ENCODE data around the gene NPLOC4. TPM values are rescaled to one million over a fixed set of nuclear protein-coding genes. Genes with fewer than 3 reads are reported as not detected.

Gene NPLOC4
- total and polyA plus RNA-seq, 2 donors (not counting 1 experiment from before 2014, with no cell fraction given) = 70.2 to 101 TPM

DNA sequence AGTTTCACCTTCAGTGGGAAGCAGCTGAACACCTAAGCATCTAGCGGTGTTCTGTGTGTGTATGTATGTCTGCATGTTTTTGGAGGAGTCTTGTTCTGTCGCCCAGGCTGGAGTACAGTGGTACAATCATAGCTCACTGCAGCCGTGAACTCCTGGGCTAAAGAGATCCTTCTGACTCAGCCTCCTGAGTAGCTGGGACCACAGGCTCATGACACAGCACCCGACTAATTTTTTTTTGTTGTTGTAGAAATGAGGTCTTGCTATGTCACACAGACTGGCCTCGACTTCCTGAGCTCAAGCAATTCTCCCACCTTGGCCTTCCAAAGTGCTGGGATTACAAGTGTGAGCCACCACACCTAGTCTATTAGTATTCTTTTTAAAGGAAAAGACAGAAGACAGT is 54.6 kb downstream of the NPLOC4 start:
- no peaks in the 10 kb centered on the region for H3K27me3 Mint-ChIP-seq
- H3K9me3 Mint-ChIP-seq (ENCODE audit: insufficient read depth) = no peaks in the 10 kb centered on the region
- H3K4me3 Mint-ChIP-seq = no peak overlapping the region
- Histone ChIP-seq H3K4me2 (replicated peaks; ENCODE audit: low read depth, low read length, poor library complexity, severe bottlenecking) (no peak overlapping the region), H3K79me2 (ENCODE audit: control insufficient read depth, insufficient read depth, low read length) (peaks cover 61% of the 10 kb centered on the region), H3K27ac (ENCODE audit: low read length in 2 of 2) (no peak overlapping the region), H3K4me1 (ENCODE audit: control insufficient read depth in 2 of 2, insufficient read depth in 2 of 2, low read length in 2 of 2) (peaks cover 0 to 7% of the 10 kb centered on the region in 2 donors), H3K27me3 (replicated peaks in 1 of 4; ENCODE audit: control extremely low read depth in 1 of 4, control insufficient read depth in 3 of 4, insufficient read depth in 4 of 4, low read length in 3 of 4) (no peaks in the 10 kb centered on the region), H3K9ac (ENCODE audit: low read length) (no peak overlapping the region), H3K36me3 (replicated peaks in 1 of 2; ENCODE audit: control extremely low read depth in 1 of 2, control insufficient read depth in 1 of 2, extremely low read depth in 1 of 2, insufficient read depth in 2 of 2, low read length in 1 of 2) (peaks cover 2 to 56% of the 10 kb centered on the region in 2 experiments), H3K9me3 (ENCODE audit: control extremely low read depth in 1 of 3, control insufficient read depth in 2 of 3, insufficient read depth in 1 of 3, low read length in 2 of 3) (no peaks in the 10 kb centered on the region), H3K4me3 (ENCODE audit: control extremely low read depth in 1 of 5, extremely low read depth in 1 of 5, insufficient read depth in 1 of 5, low read depth in 2 of 5, low read length in 4 of 5) (no peak overlapping the region), H4K20me1 (ENCODE audit: control insufficient read depth, insufficient read depth, low read length, poor library complexity, severe bottlenecking) (peaks cover 24% of the 10 kb centered on the region), H2AFZ (ENCODE audit: insufficient read depth, low read depth, low read length, poor library complexity, severe bottlenecking) (no peak overlapping the region)
- intact Hi-C loops (cut with micrococcal nuclease) = no loop called here
- WGBS (ENCODE audit: insufficient coverage) = 81% methylated on average over 3 of the region's 5 CpGs
- ChIA-PET CTCF (interaction anchor here (1.1 kb wide), 1 partner anchor 19 kb away, joined by 4 read pairs; no protein-coding TSS in a partner anchor), POLR2A (no interaction called here)
- H3K27ac Mint-ChIP-seq = no peak overlapping the region
- ATAC-seq (ENCODE audit: low read depth) (no peak), DNase-seq (no peak)
- TF ChIP-seq CTCF (IDR thresholded peaks at IDR 0.05) (no peak), EZH2 (IDR thresholded peaks at IDR 0.05; ENCODE audit: borderline replicate concordance, insufficient read depth, low read depth, low read length, poor library complexity, severe bottlenecking) (no peak)
- H3K4me1 Mint-ChIP-seq = peaks cover 13% of the 10 kb centered on the region

- H3K4me2 ChIP-seq (replicated peaks; ENCODE audit: low read depth, low read length, poor library complexity, severe bottlenecking) = no peak overlapping the region
- no peak overlapping the region for H3K9ac ChIP-seq (ENCODE audit: low read length)
- TF ChIP-seq CTCF (IDR thresholded peaks at IDR 0.05) (no peak), EZH2 (IDR thresholded peaks at IDR 0.05; ENCODE audit: borderline replicate concordance, insufficient read depth, low read depth, low read length, poor library complexity, severe bottlenecking) (no peak)
- intact Hi-C loops (cut with micrococcal nuclease) = no loop called here
- Mint-ChIP-seq H3K4me3 (no peak overlapping the region), H3K9me3 (ENCODE audit: insufficient read depth) (no peaks in the 10 kb centered on the region), H3K27ac (no peak overlapping the region), H3K27me3 (no peaks in the 10 kb centered on the region), H3K4me1 (peaks cover 13% of the 10 kb centered on the region)
- H4K20me1 ChIP-seq (ENCODE audit: control insufficient read depth, insufficient read depth, low read length, poor library complexity, severe bottlenecking) = peaks cover 24% of the 10 kb centered on the region
- DNase-seq = no peak
- POLR2A ChIA-PET = no interaction called here
- peaks cover 67% of the 10 kb centered on the region for H3K79me2 ChIP-seq (ENCODE audit: control insufficient read depth, insufficient read depth, low read length)
- no peak for ATAC-seq (ENCODE audit: low read depth)
- CTCF ChIA-PET = no interaction called here
- no peak overlapping the region for H3K27ac ChIP-seq (ENCODE audit: low read length in 2 of 2)
- no peak overlapping the region for H3K4me3 ChIP-seq (ENCODE audit: control extremely low read depth in 1 of 5, extremely low read depth in 1 of 5, insufficient read depth in 1 of 5, low read depth in 2 of 5, low read length in 4 of 5)
- 97% methylated on average over 7 of the region's 8 CpGs for whole genome bisulfite sequencing (ENCODE audit: insufficient coverage)
- no peaks in the 10 kb centered on the region for H3K27me3 ChIP-seq (replicated peaks in 1 of 4; ENCODE audit: control extremely low read depth in 1 of 4, control insufficient read depth in 3 of 4, insufficient read depth in 4 of 4, low read length in 3 of 4)
- H2AFZ ChIP-seq (ENCODE audit: insufficient read depth, low read depth, low read length, poor library complexity, severe bottlenecking) = no peak overlapping the region
- H3K36me3 ChIP-seq (replicated peaks in 1 of 2; ENCODE audit: control extremely low read depth in 1 of 2, control insufficient read depth in 1 of 2, extremely low read depth in 1 of 2, insufficient read depth in 2 of 2, low read length in 1 of 2) = peaks cover 0 to 56% of the 10 kb centered on the region in 2 experiments
- no peaks in the 10 kb centered on the region for H3K9me3 ChIP-seq (ENCODE audit: control extremely low read depth in 1 of 3, control insufficient read depth in 2 of 3, insufficient read depth in 1 of 3, low read length in 2 of 3)
- H3K4me1 ChIP-seq (ENCODE audit: control insufficient read depth in 2 of 2, insufficient read depth in 2 of 2, low read length in 2 of 2) = peaks cover 0 to 7% of the 10 kb centered on the region in 2 donors
Observed at GRCh38 chr17:81581758-81582157, 55.2 kb downstream of the NPLOC4 start.
